Stimulated activated naive B cell treated with anti-CD40 and anti-IgM and Interleukin-4, amounts not matched to agents 10 μg/mL and 1 μg/mL and 100 μg/mL, for 72 hours (primary cell): ENCODE data around the gene RNF225.

Experiments used
- ATAC-seq, 2 donors: fragments of 150-1000 bp; cut with Tn5 transposase; replicated peaks; 2 replicates each; pipeline ENCODE4 v1.10.0; 2021; ENCODE audit warnings: moderate library complexity in 1 of 2
- DNase-seq: peaks from one replicate; pipeline ENCODE4 v3.0.0; 2021
- H3K27ac Mint-ChIP-seq: one replicate; pipeline ENCODE4 v1.8.0; 2022; ENCODE audit warnings: mild to moderate bottlenecking, mixed read lengths
- H3K27me3 Mint-ChIP-seq, 2 donors: one replicate each; pipeline ENCODE4 v1.8.0; 2022; ENCODE audit warnings: mixed read lengths in 2 of 2
- H3K36me3 Mint-ChIP-seq, 2 donors: one replicate each; pipeline ENCODE4 v1.8.0; 2022; ENCODE audit warnings: mixed read lengths in 2 of 2, mild to moderate bottlenecking in 1 of 2
- H3K4me1 Mint-ChIP-seq, 2 donors: one replicate each; pipeline ENCODE4 v1.8.0; 2022; ENCODE audit warnings: mixed read lengths in 2 of 2, mild to moderate bottlenecking in 1 of 2
- H3K4me3 Mint-ChIP-seq, 2 donors: one replicate each; pipeline ENCODE4 v1.8.0; 2022; ENCODE audit warnings: mild to moderate bottlenecking in 2 of 2, mixed read lengths in 2 of 2, moderate library complexity in 1 of 2
- H3K9me3 Mint-ChIP-seq, 2 donors: one replicate each; pipeline ENCODE4 v1.8.0; 2022; ENCODE audit warnings: mixed read lengths in 2 of 2, mild to moderate bottlenecking in 1 of 2

The RNF225 gene

DNA sequence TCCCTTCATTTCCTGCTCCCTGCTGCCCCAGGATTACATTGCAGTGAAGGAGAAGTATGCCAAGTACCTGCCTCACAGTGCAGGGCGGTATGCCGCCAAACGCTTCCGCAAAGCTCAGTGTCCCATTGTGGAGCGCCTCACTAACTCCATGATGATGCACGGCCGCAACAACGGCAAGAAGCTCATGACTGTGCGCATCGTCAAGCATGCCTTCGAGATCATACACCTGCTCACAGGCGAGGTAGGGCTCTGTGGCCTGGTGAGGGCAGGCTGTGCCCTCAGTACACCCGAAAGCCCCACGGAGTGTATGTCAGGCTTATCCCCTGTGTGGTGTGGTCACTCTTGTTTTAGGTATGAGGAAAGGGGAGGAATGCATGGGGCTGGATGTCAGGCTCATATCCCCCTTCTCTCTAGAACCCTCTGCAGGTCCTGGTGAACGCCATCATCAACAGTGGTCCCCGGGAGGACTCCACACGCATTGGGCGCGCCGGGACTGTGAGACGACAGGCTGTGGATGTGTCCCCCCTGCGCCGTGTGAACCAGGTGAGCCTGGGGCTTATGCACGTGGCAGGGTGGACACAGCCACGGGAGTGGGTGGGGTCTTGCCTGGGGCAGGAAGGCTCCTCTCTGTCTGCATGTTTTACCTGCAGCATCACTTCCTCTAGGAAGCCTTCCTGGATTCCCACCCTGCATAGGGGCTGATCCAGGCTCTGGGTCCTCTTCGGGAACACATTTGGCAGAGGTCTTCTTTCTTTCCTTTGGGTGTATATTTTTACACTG, 2.3 kb upstream of the RNF225 start:
- H3K27me3 Mint-ChIP-seq = peaks cover 7 to 12% of the 10 kb centered on the region in 2 donors
- peaks cover 43 to 66% of the 10 kb centered on the region in 2 donors for H3K36me3 Mint-ChIP-seq
- H3K4me3 Mint-ChIP-seq = no peak overlapping the region
- ATAC-seq (no peak), DNase-seq (no peak)
- peak overlapping the region; percentile 71 for H3K27ac Mint-ChIP-seq
- H3K9me3 Mint-ChIP-seq = no peaks in the 10 kb centered on the region
- peaks cover 26 to 51% of the 10 kb centered on the region in 2 donors for H3K4me1 Mint-ChIP-seq

DNA sequence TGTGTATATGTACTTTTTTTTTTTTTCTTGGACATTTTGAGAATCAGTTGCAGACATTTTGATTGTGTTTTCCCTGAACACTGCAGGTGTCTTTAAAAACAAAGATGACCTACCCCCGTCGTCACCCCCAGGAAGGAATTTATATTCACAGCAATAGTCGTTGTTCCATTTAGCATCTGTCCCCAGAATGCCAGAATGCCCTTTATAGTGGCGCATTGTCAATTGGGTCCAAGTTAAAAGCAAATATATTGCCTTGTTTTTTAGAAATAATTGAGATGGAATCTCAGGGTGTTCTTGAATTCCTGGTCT, 1.8 kb upstream of the RNF225 start:
- no peak overlapping the region for H3K27ac Mint-ChIP-seq
- H3K36me3 Mint-ChIP-seq = peaks cover 43 to 61% of the 10 kb centered on the region in 2 donors
- H3K4me1 Mint-ChIP-seq = peaks cover 25 to 45% of the 10 kb centered on the region in 2 donors
- H3K27me3 Mint-ChIP-seq = peaks cover 7 to 12% of the 10 kb centered on the region in 2 donors
- DNase-seq (no peak), ATAC-seq (no peak)
- H3K9me3 Mint-ChIP-seq = no peaks in the 10 kb centered on the region
- no peak overlapping the region for H3K4me3 Mint-ChIP-seq

DNA sequence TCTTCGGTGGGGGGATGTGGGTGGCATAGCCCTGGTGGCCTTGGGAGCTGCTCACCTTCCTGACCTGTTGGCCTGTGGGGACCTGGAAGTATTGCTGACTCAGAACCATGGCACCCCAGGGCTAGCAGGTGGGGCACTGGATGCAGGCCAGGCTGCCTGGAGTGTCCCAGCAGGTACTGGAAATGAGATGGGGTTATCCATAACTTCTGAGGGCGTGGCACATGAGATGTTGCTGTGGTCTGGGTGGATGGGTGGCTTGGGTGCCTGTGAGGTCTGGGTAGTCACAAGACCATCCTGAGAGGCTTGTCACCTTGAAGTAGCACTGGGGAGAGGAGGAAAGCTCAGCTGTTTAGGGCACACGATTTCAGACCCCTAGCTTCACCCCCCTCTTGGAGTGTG, 636 bp upstream of the RNF225 start:
- no peak overlapping the region for H3K4me3 Mint-ChIP-seq
- peaks cover 37 to 53% of the 10 kb centered on the region in 2 donors for H3K36me3 Mint-ChIP-seq
- ATAC-seq (peak; percentile 17 to 27), DNase-seq (no peak)
- peaks cover 23 to 43% of the 10 kb centered on the region in 2 donors for H3K4me1 Mint-ChIP-seq
- H3K9me3 Mint-ChIP-seq = no peaks in the 10 kb centered on the region
- peak overlapping the region; percentile 69 for H3K27ac Mint-ChIP-seq
- peaks cover 7 to 12% of the 10 kb centered on the region in 2 donors for H3K27me3 Mint-ChIP-seq

DNA sequence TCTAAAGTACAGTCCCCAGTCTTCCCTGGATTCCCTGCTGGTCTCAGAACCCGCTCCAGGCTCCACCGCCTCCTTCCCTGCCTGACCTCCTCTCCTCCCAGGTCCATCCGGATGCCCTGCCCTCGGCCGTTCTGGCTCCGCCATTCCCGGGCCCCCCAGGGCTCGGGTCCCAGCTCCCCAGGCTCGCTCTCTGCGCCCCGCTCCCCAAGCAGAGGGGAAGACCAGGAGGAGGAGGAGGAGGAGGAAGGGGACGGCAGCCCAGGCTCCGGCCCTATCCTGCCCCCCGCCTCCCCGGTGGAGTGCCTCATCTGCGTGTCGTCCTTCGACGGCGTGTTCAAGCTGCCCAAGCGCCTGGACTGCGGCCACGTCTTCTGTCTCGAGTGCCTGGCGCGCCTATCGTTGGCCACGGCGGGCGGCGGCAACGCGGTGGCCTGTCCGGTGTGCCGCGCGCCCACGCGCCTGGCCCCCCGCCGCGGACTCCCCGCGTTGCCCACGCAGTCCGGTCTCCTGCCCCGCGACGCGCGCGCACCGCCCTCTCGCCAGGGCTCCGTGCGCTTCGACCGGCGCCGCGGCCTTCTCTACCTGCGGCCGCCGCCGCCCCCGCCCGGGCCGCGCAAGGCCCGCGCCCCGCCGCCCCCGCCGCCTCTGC, 647 bp downstream of the RNF225 start:
- ATAC-seq (peak in 1 of 2 donors; percentile 6), DNase-seq (no peak)
- H3K27ac Mint-ChIP-seq = no peak overlapping the region
- H3K9me3 Mint-ChIP-seq = no peaks in the 10 kb centered on the region
- H3K4me1 Mint-ChIP-seq = peaks cover 28 to 45% of the 10 kb centered on the region in 2 donors
- H3K4me3 Mint-ChIP-seq = peak overlapping the region; percentile 29 to 55
- H3K27me3 Mint-ChIP-seq = peaks cover 7 to 12% of the 10 kb centered on the region in 2 donors
- peaks cover 32 to 45% of the 10 kb centered on the region in 2 donors for H3K36me3 Mint-ChIP-seq

DNA sequence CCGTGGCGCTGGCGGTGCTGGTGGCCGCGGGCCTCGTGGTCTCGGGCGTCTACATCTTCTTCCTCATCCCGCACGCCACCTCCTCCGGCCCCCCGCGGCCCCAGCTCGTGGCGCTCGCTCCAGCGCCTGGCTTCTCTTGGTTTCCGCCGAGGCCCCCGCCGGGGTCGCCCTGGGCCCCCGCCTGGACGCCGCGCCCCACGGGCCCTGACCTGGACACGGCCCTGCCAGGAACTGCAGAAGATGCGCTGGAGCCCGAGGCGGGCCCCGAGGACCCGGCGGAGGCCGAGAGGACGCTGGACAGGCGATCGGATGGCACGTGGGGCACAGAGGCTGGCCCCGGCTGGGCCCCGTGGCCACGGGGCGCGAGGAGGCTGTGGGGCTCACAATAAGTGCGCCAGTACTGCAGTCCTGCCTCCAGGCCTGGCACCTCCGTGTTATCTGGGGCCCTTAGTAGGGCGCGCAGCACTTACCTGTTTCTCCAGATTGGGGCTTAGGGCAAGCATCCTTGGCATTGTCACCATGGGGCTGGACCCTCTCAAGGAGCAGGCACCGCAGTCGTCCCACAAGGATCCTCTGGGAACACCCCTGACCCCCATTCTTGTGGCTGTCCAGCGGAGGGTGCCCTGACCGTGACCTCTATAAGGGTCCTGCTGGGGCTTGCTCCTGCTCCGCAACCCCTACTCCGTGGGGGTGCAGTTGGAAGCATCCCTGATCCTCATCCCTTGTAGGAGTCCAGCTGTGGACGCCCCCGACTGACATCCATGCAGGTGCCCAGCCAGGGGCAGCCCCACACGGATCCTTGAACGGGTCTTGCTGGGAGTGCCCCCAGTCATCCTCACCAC, 1.5 kb downstream of the RNF225 start:
- no peak for DNase-seq
- Mint-ChIP-seq H3K4me1 (peaks cover 30 to 51% of the 10 kb centered on the region in 2 donors), H3K4me3 (peak overlapping the region; percentile 4 to 35)

DNA sequence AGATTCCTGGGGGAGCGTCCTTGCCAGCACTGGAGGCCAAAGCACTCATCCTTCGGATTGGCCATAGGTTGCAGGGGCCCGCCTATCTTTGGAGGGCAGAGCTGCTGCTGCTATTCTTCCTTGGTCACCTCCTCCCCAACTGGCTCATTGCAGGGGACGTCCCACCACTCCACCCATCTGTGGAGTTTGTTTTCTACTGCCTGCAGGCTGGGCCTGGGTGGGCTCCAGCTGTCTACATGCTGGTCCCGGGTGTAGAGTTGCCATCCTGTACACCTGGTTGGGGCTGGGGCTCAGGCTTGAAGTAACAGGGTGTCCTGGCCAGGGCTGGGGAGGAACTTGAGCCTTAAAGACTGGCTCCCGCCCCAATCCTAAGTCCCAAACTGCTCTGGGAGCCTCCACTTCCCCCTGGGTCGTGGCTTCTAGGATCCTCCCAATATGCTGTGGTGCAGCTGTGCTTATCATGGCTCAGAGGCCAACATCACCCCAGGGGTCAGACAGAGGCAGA, 2.1 kb downstream of the RNF225 start:
- Mint-ChIP-seq H3K4me1 (peaks cover 30 to 51% of the 10 kb centered on the region in 2 donors), H3K9me3 (no peaks in the 10 kb centered on the region), H3K36me3 (peaks cover 32 to 39% of the 10 kb centered on the region in 2 donors), H3K27me3 (peaks cover 7 to 12% of the 10 kb centered on the region in 2 donors), H3K27ac (no peak overlapping the region), H3K4me3 (peak overlapping the region in 1 of 2 donors; percentile 35)
- ATAC-seq (no peak), DNase-seq (no peak)

More for the DNA sequence above, 1.5 kb downstream of the RNF225 start:
- no peak for ATAC-seq
- peaks cover 7 to 12% of the 10 kb centered on the region in 2 donors for H3K27me3 Mint-ChIP-seq
- H3K9me3 Mint-ChIP-seq = no peaks in the 10 kb centered on the region
- peaks cover 32 to 42% of the 10 kb centered on the region in 2 donors for H3K36me3 Mint-ChIP-seq
- no peak overlapping the region for H3K27ac Mint-ChIP-seq

DNA sequence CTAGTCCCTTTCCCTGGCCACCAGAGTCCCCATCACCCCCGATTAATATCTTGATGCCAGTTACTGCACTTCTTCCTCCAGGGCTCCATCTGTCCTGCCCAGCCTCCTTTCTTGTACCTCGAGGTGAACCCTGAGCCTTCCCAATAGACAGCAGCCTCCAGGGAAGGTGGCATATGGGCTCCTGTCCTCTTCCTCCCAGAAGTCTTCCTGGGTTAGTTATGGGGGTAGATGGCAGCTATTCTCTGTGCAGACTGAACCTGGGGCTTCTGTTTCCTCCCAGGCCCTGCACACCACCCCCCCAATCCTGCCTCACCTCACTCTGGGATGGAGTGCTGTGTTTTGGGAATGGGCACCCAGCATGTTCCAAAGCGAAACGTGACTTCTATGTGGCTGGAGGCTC, 2.6 kb downstream of the RNF225 start:
- Mint-ChIP-seq H3K36me3 (peaks cover 27 to 34% of the 10 kb centered on the region in 2 donors), H3K27me3 (peaks cover 7 to 12% of the 10 kb centered on the region in 2 donors), H3K4me1 (peaks cover 26 to 47% of the 10 kb centered on the region in 2 donors), H3K9me3 (no peaks in the 10 kb centered on the region), H3K27ac (no peak overlapping the region), H3K4me3 (no peak overlapping the region)
- ATAC-seq = no peak
- no peak for DNase-seq

DNA sequence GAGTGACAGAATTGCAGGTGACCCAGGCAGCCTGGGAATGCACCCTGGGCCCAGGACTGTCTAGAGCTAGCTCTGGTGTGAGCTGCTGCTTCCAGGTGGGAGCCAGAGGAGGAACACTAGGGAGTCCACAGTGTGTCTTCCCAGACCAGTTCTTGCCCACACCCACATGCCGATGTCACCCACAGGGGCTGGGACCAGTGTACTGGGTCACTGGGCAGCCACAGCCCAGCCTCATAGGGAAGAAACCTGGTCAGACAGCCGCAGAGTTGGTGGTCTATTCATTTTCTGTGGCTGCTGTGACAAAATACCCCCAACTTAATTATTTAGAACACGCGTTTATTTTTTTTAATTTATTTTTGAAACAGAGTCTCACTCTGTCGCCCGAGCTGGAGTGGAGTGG, 3.1 kb downstream of the RNF225 start:
- Mint-ChIP-seq H3K9me3 (no peaks in the 10 kb centered on the region), H3K27me3 (peaks cover 7 to 12% of the 10 kb centered on the region in 2 donors), H3K4me1 (peaks cover 26 to 43% of the 10 kb centered on the region in 2 donors), H3K36me3 (peaks cover 24 to 29% of the 10 kb centered on the region in 2 donors), H3K4me3 (no peak overlapping the region), H3K27ac (no peak overlapping the region)
- DNase-seq = no peak
- ATAC-seq = no peak

DNA sequence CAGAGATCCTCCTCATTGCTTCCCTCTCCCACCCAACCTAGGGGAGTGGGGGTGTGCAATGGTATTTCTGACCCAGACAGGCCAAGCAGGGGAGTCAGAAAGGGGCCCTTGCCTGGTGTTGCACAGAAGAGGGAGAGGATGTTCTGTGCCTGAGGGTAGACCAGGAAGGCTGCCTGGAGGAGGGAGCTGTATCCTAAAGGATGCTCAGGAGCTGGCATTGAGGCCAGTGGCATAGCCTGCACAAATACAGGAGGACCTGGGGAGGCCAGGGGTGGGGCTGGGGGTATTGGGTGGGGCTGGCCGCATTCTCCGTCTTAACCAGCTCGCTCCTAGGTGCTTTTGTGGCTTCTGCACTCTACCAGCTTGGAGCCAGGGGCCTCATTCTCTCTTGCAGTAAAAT, 4.4 kb downstream of the RNF225 start:
- Mint-ChIP-seq H3K4me1 (peaks cover 19 to 29% of the 10 kb centered on the region in 2 donors), H3K9me3 (no peaks in the 10 kb centered on the region), H3K36me3 (peaks cover 10 to 16% of the 10 kb centered on the region in 2 donors), H3K27me3 (peaks cover 7 to 12% of the 10 kb centered on the region in 2 donors), H3K4me3 (peak overlapping the region in 1 of 2 donors; percentile 97), H3K27ac (no peak overlapping the region)
- no peak for DNase-seq
- ATAC-seq = no peak

DNA sequence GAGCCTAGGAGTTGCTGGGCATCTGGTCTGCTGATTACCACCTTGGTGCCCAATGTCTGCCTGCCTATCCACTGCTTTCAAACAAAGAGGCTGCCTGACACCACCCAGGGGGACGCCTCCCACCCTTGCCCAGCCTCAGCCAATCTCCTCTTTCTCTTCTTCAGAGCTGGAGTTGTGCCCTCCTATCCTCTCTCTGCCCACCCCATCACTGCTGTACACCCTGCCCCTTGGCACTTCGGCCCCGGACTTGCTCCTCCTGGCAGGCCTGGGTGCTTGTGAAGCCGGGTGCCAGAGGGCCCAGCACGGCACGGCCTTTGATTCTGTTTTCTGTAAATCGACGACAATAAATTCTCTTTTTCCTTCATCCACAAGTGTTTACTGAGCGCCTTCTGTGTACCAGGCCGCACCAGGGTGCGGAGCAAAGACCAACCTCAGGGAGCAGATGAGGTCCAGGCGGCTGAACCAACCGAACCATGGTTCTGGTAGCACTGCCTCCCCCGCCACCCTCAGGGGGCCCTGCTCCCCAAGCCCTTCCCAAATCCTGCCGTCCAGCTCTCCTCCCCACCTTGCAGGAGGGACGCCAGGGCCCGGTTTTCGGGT, 5.0 kb downstream of the RNF225 start:
- peak overlapping the region; percentile 94 for H3K27ac Mint-ChIP-seq
- H3K27me3 Mint-ChIP-seq = peaks cover 7 to 12% of the 10 kb centered on the region in 2 donors
- H3K9me3 Mint-ChIP-seq = no peaks in the 10 kb centered on the region
- H3K4me1 Mint-ChIP-seq = peaks cover 19 to 29% of the 10 kb centered on the region in 2 donors
- no peak for DNase-seq
- peaks cover 6 to 13% of the 10 kb centered on the region in 2 donors for H3K36me3 Mint-ChIP-seq
- no peak for ATAC-seq
- peak overlapping the region; percentile 92 to 97 for H3K4me3 Mint-ChIP-seq

DNA sequence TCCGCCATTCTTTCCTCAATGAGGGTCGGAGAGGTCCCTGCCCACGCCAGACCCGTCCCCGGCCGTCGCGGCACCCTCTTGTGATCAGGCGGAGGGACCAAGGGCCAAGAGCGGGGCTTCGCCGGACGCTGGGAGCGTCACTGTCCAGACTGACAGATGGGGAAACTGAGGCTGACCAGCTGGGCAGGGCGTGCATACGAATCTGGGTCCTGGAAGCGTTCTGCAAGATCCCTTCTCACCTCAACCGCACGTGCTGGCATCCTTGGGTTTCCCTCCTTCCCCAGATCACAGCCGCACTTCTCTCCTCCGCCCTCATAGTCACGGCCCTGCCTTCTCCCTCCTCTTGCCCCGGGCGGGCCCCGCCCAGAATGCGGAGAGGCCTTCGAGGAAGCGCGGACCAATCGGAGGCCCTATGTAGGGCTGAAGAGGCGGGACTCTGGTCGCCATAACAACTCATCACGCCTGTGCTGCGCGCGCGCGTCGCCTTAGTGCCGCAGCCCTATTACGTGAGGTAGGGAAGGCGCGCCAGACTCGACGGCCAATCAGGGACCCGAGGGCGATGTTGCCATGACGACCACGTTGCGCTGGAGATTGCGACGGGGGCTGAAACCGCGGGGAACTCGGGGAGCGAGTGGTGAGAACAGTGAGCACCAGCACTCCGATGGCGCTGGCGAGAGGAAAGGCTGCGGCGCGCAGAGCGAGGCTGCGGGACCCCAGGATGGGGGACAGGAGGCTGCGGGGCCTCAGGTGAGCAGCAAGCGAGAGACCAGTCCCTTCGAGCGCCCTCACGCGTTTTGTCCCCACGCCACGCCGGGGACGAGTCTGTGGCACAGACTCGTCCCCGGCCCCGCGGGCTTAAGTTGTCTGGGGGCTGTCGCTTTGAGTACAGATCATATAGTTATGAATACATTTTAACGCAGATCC, 5.7 kb downstream of the RNF225 start:
- H3K9me3 Mint-ChIP-seq = no peaks in the 10 kb centered on the region
- ATAC-seq (peak; percentile 97 to 99), DNase-seq (peak; percentile 99)
- peak overlapping the region; percentile 92 to 97 for H3K4me3 Mint-ChIP-seq
- peaks cover under 1 to 7% of the 10 kb centered on the region in 2 donors for H3K27me3 Mint-ChIP-seq
- H3K36me3 Mint-ChIP-seq = peaks cover 0 to 6% of the 10 kb centered on the region in 2 donors
- peaks cover 14 to 21% of the 10 kb centered on the region in 2 donors for H3K4me1 Mint-ChIP-seq
- peak overlapping the region; percentile 94 for H3K27ac Mint-ChIP-seq

DNA sequence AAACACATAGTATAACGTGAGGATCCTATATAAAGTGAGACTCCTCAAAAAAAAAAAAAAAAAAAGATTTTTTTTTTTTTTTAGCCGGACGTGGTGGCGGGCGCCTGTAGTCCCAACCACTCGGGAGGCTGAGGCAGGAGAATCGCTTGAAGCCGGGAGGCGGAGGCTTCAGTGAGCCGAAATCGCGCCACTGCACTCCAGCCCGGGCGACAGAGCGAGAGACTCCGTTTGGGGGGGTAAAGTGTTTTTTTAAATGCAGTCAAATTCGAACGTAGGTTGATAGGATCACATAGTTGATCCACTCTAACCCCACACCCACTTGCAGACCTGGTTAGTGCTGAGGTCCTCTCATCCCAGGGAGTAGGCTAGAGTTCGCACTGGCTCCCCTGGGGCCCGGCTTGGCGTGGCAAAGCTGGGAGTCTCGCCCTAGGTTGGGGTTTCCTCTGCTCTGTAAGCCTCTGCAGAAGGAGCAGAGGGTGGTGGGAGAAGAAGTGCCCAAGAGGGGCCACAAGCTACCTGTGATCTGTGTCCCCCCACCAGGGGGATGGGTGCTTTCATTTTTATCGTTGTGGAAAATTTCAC, 6.5 kb downstream of the RNF225 start:
- H3K4me3 Mint-ChIP-seq = peak overlapping the region; percentile 92 to 97
- peaks cover 0 to 7% of the 10 kb centered on the region in 2 donors for H3K27me3 Mint-ChIP-seq
- peaks cover 0 to 14% of the 10 kb centered on the region in 2 donors for H3K36me3 Mint-ChIP-seq
- H3K9me3 Mint-ChIP-seq = no peaks in the 10 kb centered on the region
- peaks cover 19 to 27% of the 10 kb centered on the region in 2 donors for H3K4me1 Mint-ChIP-seq
- peak overlapping the region; percentile 67 for H3K27ac Mint-ChIP-seq
- DNase-seq (no peak), ATAC-seq (no peak)
